Parathyroid adenoma (tissue), 2 donors: ENCODE measurements around the gene COL18A1.

Experiments used
- H2AFZ ChIP-seq: fragments of 300-600 bp; sonication (generic); one replicate; pipeline ENCODE4 v1.7.0; 2017; ENCODE audit warnings: antibody characterized with exemption, mild to moderate bottlenecking
- H3K27ac ChIP-seq: fragments of 300-600 bp; sonication (generic); one replicate; pipeline ENCODE4 v1.7.0; 2017
- H3K27me3 ChIP-seq: fragments of 300-600 bp; sonication (generic); one replicate; pipeline ENCODE4 v1.7.0; 2017; ENCODE audit warnings: low read length; ENCODE audit not compliant: control insufficient read depth, insufficient read depth
- H3K36me3 ChIP-seq: fragments of 300-600 bp; sonication (generic); one replicate; pipeline ENCODE4 v1.7.0; 2017; ENCODE audit warnings: low read length; ENCODE audit not compliant: control insufficient read depth, insufficient read depth
- H3K4me1 ChIP-seq: fragments of 300-600 bp; sonication (generic); one replicate; pipeline ENCODE4 v1.7.0; 2017; ENCODE audit warnings: control low read depth
- H3K4me2 ChIP-seq: fragments of 300-600 bp; sonication (generic); one replicate; pipeline ENCODE4 v1.7.0; 2017; ENCODE audit warnings: low read length
- H3K4me3 ChIP-seq: fragments of 300-600 bp; sonication (generic); one replicate; pipeline ENCODE4 v1.7.0; 2017; ENCODE audit warnings: low read depth, low read length
- H3K79me2 ChIP-seq: fragments of 300-600 bp; sonication (generic); one replicate; pipeline ENCODE4 v1.7.0; 2017; ENCODE audit warnings: control low read depth
- H3K9ac ChIP-seq: fragments of 300-600 bp; sonication (generic); one replicate; pipeline ENCODE4 v1.7.0; 2017; ENCODE audit warnings: mild to moderate bottlenecking
- H3K9me3 ChIP-seq: fragments of 300-600 bp; sonication (generic); one replicate; pipeline ENCODE4 v1.7.0; 2017; ENCODE audit warnings: low read length; ENCODE audit not compliant: control insufficient read depth
- CTCF ChIP-seq: fragments of 300-600 bp; sonication (generic); IDR thresholded peaks from one replicate; pipeline ENCODE4 v1.7.0; 2017; ENCODE audit warnings: antibody characterized with exemption, mild to moderate bottlenecking
- donor health status: primary hyperparathyroidism.

Gene COL18A1

DNA sequence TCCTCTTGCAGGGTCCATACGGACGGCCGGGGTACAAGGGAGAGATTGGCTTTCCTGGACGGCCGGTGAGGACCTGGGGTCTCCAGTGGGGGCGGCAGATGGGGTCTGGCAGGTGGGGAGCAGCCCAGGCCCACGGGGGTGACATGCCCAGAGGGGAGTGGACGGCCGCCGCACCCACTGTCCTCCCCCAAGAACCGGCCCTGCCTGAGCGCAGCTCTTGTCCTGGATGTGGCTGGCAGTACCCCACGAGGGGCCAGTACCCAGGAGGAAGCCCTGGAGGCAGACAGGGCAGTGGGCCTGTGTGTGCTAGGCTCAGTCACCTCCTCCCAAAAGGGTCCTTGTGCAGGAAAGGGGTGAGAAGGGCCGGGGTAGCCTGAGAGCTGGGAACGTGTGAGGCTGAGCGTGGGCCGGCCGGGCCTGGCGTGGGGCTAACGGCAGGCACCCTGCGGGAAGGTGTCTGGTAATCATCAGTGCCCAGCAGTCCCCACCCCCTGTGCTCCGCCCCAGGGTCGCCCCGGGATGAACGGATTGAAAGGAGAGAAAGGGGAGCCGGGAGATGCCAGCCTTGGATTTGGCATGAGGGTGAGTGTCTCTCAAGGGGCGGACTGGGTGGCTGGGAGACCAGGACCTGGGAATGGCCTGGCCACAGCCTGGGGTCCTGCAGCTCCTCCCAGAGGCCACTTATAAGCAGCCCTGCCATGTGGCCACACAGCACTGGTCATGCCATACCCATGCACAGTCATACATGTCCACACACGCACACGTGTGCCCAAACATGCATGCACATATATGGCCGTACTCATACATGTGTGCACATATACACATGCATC, 90.1 kb downstream of the COL18A1 start:
- Histone ChIP-seq H2AFZ (no peak overlapping the region), H3K36me3 (no peaks in the 10 kb centered on the region)
- TF ChIP-seq CTCF, result no peak

DNA sequence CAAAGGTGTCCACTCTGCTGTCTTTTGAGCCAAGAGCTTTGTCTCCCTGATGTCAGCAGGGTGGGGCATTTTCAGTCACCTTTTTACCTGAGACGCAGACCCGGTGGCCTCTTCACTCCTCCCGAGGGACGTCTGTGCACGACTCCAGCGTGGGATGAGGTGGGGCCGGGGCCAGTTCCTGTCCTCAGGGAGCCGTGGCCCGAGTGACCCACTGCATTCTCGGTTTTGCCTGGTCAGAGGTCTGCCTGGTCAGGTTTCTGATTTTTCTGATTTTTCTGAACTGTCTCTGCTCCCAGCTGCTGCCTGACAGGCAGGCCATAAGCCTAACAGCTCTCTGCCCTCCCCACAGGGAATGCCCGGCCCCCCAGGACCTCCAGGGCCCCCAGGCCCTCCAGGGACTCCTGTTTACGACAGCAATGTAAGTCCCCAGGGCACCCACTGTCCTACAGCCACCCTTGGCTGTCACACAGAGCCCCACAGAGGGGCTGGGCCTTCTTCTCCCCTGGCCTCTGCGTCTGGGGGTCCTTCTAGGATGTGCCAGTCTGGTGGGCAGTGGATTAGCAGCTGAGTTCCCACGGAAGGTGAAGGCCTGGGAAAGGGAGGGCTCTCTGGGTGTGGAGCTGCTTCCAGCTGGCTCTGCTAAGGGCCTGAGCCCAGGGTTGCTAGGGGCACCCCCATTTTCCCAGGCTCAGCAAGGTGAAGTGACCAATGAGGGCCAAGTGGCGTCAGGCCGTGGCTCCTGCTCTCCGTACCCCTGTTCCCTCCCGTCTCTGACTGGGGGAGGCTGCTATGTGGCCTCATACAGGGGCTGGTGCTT, 91.4 kb downstream of the COL18A1 start:
- Histone ChIP-seq H3K4me1 (no peaks in the 10 kb centered on the region), H3K9me3 (no peaks in the 10 kb centered on the region), H3K27me3 (no peaks in the 10 kb centered on the region), H2AFZ (no peak overlapping the region), H3K36me3 (no peaks in the 10 kb centered on the region), H3K4me2 (no peak overlapping the region), H3K4me3 (no peak overlapping the region), H3K27ac (no peak overlapping the region), H3K9ac (no peak overlapping the region), H3K79me2 (no peaks in the 10 kb centered on the region)
- TF ChIP-seq CTCF, result no peak

More for the DNA sequence above, 90.1 kb downstream of the COL18A1 start:
- Histone ChIP-seq H3K79me2 (no peaks in the 10 kb centered on the region), H3K27me3 (no peaks in the 10 kb centered on the region), H3K27ac (no peak overlapping the region), H3K4me1 (no peaks in the 10 kb centered on the region), H3K4me2 (no peak overlapping the region), H3K9me3 (no peaks in the 10 kb centered on the region), H3K4me3 (no peak overlapping the region), H3K9ac (no peak overlapping the region)

DNA sequence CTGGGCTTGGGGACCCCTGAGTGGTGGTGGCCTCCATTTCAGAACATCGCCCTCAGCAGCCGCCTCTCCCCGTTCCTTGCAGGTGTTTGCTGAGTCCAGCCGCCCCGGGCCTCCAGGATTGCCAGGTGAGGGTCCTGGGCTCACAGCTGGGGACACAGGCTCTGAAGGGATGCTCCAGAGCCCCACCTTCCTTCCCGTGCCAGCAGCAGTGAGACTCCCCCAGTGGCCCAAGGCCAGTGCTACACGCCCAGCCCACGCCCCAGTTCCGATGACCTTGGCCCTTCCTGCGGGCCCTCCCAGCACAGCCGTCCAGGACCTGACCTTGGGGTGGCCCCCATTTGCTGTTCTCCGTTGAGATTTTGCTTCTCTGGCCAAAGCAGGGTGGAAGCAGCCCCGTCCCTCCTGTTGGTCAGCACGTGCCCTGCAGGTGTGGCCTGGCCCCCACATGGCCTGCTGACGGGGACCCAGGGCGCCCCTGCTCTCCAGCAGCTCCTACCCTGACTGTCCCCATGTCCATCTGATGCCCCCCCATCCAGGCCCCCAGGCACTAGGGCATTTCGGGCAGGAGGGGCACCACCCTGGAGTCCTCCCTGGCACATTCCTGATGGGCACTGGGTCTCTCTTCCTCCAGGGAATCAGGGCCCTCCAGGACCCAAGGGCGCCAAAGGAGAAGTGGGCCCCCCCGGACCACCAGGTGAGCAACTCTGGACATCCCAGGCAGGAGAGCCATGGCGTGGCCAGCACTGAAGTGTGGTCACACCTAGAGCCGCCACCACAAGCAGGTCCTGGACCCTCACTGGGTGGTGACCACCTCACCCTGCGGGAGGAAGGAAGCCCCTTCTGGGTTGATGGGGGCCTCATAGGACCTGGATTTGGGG, 92.2 kb downstream of the COL18A1 start:
- Histone ChIP-seq H3K9ac (no peak overlapping the region), H3K36me3 (no peaks in the 10 kb centered on the region), H3K27ac (no peak overlapping the region), H3K4me2 (no peak overlapping the region), H3K4me1 (no peaks in the 10 kb centered on the region), H3K79me2 (no peaks in the 10 kb centered on the region), H3K4me3 (no peak overlapping the region), H3K9me3 (no peaks in the 10 kb centered on the region), H2AFZ (no peak overlapping the region), H3K27me3 (no peaks in the 10 kb centered on the region)
- TF ChIP-seq CTCF, result no peak

GRCh38 chr21:45497846-45498645, 93.1 kb downstream of the COL18A1 start:
- TF ChIP-seq CTCF, result no peak
- Histone ChIP-seq H3K9ac (no peak overlapping the region), H3K4me3 (no peak overlapping the region), H2AFZ (no peak overlapping the region), H3K36me3 (no peaks in the 10 kb centered on the region), H3K9me3 (no peaks in the 10 kb centered on the region), H3K27ac (no peak overlapping the region), H3K27me3 (no peaks in the 10 kb centered on the region), H3K79me2 (no peaks in the 10 kb centered on the region), H3K4me1 (no peaks in the 10 kb centered on the region), H3K4me2 (no peak overlapping the region)
